NCI-H345 treated with DMSO at 0.1 percent for 48 hours (cell line): ENCODE results near the gene NAT8L.
A peak's percentile ranks its signal among the peaks of the same experiment; 100 is the strongest.
"Not testable (repeated sequence)": the region's sequence is repeated elsewhere in the genome, so short reads cannot be mapped to it uniquely, and the experiment has no call there.

ENCODE experiments used
- DNase-seq: peaks from one replicate; lab custom pipeline; 2025; ENCODE audit not compliant: unreplicated experiment; lab: John Stamatoyannopoulos, UW

NAT8L gene, protein sequence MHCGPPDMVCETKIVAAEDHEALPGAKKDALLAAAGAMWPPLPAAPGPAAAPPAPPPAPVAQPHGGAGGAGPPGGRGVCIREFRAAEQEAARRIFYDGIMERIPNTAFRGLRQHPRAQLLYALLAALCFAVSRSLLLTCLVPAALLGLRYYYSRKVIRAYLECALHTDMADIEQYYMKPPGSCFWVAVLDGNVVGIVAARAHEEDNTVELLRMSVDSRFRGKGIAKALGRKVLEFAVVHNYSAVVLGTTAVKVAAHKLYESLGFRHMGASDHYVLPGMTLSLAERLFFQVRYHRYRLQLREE

DNA sequence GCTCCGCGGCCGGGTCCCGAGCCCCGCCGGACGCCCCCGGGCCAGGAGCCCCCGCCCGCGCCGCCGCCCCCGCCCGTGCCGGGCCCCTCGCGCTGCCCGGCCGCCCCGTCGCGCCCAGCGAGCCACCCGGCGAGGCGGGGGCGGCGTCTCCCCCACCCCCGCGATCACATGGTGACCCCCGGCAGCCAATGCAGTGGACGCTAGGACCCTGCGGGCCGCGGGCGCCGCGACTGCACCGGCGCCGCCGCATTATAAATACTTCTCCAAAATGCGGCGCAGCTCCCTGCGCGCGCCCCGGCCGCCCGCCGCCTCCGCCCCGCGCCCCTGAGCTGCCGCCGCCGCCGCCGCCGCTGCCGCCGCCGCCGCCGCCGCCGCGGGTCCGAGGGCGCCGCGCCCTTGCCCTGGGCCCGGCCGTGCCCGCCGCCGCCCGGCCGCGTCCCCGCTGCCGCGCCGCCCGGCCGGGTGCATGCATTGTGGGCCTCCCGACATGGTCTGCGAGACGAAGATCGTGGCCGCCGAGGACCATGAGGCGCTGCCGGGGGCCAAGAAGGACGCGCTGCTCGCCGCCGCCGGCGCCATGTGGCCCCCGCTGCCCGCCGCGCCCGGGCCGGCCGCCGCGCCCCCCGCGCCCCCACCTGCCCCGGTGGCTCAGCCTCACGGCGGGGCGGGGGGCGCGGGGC, at the start of gene NAT8L:
TSS of gene NAT8L (plus strand) at position 282 of the 680 bp plus-strand sequence. CDS start at position 467, 185 bp downstream.
- peak; percentile 7 for DNase-seq

DNA sequence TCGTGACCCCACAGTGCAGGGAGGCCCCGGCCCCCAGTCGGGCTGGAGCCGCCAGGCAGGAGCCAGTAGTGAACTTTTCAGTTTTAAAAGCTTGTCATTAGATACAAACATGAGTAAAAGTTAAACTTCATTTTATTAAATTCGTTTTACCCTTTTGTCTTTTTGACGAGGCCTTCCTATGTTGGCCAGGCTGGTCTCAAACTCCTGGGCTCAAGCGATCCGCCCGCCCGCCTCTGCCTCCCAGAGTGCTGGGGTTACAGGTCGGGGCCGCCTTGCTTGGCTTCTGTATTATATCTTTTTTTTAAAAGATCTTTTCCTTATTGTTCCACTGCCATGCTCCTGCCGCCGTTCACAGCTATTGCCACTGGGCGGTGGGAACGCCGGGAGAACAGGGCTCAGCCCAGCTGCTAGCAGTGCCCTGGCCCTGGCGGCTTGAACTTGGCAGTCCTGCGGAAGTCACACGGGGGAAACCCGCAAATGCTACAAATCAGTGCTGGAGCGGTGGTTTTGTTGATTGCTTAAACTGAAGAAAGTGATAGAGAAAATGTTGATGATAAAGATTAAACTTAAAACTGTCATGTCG, 49.4 kb upstream of the NAT8L start:
- peak; percentile 49 for DNase-seq

DNA sequence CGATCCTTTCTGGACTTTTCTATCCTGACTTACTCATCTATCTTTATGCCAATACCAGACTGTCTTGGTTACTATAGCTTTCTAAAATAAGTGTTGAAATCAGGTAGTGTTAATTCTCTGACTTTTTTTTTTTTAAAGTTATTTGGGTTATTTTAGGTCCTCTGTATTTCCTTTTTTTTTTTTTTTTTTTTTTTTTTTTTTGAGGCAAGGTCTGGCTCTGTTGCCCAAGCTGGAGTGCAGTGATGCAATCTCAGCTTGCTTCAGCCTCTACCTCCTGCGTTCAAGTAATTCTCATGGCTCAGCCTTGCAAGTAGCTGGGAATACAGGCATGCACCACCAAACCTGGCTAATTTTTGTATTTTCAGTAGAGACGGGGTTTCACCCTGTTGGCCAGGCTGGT, 47.5 kb upstream of the NAT8L start:
- no peak for DNase-seq

DNA sequence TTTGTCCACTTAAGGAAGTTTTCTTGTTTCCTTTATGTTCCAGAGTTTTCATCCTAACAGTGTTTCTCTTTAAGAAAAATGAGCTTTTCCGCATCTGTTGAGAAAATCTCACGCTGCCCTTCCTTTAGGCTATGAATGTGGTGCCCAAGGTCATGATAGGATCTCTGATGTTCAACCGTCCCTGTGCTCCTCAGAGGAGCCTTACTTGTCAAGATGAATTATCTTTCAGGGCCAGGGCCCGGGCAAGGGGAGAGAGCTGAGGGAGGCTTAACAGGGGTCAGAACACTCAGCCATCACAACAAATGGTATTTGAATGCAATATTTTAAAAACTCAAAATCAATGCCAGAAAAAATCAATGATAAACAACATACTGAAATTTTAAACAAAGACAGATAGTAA, 44.1 kb upstream of the NAT8L start:
- DNase-seq = no peak

DNA sequence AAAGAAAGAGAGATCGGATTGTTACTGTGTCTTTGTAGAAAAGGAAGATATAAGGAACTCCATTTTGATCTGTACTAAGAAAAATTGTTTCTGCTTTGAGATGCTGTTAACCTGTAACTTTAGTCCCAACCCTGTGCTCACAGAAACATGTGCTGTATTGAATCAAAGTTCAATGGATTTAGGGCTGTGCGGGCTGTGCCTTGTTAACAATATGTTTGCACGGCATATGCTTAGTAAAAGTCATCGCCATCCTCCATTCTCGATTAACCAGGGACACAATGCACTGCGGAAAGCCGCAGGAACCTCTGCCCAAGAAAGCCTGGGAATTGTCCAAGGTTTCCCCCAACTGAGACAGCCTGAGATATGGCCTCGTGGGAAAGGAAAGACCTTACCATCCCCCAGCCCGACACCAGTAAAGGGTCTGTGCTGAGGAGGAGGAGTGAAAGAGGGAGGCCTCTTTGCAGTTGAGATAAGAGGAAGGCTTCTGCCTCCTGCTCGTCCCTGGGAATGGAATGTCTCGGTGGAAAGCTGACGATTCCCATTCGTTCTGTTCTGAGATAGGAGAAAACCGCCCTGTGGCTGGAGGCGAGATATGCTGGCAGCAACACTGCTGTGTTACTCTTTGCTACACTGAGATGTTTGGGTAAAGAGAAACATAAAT, 37.6 kb upstream of the NAT8L start:
- not testable (repeated sequence) for DNase-seq

DNA sequence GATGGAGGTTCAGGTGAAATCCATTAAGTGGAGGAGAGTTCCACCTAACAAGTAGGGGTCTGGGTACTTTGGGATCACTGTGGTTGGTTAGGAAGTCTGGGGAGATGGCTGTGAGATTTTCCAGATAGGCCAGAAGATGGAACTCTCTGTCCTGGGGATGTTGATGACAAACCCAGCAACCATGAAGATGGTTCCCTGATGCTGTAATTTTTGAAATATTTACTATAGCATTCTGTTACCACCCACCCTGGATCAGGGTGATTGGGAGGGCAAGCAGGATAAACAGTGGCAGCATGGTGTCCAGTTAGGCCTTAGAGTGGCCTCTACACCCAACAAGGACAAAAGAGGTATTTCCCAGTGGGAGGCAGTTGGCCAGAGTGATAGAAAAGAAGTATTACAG, 34.4 kb upstream of the NAT8L start:
- no peak for DNase-seq

DNA sequence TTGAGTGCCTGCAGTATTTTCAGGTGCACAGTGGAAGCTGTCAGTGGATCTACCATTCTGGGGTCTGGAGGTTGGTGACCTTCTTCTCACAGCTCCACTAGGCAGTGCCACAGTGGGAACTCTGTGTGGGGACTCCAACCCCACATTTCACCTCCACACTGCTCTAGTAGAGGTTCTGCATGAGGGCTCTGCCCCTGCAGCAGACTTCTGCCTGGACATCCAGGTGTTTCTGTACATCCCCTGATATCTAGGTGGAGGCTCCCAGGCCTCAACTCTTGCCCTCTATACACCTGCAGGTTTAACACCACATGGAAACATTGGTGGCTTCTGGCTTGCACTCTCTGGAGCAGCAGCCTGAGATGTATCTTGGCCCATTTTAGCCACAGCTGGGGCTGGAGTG, 33.3 kb upstream of the NAT8L start:
- DNase-seq = no peak

DNA sequence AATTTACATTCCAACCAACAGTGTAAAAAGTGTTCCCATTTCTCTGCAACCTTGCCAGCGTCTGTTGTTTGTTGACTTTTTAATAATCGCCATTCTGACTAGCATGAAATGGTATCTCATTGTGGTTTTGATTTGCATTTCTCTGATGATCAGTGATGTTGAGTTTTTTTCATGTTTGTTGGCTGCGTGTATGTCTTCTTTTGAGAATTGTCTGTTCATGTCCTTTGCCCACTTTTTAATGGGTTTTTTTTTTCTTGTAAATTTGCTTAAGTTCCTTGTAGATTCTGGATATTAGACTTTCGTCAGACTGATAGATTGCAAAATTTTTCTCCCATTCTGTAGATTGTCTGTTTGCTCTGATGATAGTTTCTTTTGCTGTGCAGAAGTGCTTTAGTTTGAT, 32.0 kb upstream of the NAT8L start:
- not testable (repeated sequence) for DNase-seq

DNA sequence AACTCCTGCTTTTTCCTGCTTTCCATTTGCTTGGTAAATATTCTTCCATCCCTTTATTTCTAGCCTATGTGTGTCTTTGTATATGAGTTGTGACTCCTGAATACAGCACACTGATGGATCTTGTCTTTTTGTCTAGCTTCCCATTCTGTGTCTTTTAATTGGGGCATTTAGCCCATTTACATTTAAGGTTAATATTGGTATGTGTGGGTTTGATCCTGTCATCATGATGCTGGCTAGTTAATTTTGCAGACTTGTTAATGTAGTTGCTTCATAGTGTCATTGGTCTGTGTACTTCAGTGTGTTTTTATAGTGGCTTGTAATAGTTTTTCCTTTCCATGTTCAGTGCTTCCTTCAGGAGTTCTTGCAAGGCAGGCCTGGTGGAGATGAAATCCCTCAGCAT, 28.0 kb upstream of the NAT8L start:
- not testable (repeated sequence) for DNase-seq

DNA sequence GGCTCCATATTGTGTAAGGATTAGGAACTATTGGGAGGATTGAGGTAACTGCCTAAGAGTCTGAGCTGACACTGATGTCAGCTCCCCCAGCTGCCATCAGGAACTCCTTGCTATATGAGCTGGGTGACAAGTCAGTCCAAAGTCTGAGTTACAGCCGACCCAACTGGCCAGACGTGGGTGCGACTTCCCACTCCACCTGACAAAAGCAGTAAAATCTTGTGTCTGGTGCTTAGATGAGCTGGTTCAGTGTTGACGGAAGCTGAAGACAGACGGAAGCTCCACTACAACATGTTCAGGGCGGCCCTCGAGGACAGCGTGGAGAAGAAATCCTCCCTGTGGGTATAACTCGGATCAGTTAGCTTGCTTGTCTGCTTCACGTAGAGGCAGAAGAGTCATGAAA, 22.8 kb upstream of the NAT8L start:
- DNase-seq = no peak

DNA sequence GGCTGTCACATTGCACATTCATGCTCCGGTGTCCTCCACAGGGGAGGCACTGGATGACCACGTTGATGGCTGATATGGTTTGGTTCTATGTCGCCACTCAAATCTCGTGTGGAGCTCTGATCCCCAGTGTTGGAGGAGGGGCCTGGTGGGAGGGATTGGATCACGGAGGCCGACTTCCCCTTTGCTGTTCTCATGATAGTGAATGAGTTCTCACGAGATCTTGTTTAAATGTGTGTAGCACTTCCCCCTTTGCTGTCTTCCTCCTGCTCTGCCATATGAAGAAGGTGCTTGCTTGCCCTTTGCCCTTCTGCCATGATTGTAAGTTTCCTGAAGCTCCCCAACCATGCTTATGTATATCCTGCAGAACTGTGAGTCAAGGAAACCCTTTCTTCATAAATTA, 22.3 kb upstream of the NAT8L start:
- DNase-seq = no peak

DNA sequence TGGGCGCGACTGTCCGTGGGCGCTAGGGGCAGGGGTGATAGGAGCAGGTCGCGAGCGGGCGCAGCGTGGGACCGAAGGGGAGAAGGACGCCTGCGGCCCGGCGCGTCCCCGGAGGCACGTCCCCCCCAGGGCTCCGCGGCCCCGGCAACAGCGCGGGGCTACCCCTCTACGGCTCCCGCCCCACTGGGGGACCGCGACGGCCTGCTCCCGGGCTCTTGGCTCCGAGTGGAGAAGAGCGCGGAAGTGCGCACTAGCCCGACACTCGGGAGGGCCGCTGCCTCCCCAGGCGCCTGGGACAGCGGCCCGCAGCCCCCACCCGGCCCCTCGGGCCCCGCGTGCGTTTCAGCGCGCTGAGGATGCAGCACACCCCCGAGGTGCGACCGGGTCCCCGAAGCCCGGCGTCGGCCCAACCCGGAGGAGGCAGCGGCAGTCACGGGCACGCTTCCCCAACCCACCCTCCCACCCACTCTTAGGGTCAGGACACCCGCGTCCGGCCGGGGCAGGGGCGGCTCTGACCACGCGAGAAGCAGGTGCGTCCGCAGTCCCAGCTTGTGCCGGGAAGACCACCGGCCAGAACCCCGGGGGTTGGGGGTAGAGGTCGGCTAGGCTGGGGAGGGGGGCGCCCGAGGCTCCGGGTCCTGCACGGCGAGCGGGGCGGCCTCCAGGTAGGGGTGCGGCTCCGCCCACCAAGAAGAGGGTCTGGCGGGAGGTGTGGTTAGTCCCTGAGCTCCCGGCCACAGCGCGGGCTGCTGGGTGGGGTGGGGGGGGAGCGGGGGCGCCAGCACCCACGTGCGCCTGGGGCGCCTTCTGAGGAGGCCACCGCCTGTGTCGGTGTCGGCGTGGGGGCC, 18.5 kb upstream of the NAT8L start:
- DNase-seq = no peak

DNA sequence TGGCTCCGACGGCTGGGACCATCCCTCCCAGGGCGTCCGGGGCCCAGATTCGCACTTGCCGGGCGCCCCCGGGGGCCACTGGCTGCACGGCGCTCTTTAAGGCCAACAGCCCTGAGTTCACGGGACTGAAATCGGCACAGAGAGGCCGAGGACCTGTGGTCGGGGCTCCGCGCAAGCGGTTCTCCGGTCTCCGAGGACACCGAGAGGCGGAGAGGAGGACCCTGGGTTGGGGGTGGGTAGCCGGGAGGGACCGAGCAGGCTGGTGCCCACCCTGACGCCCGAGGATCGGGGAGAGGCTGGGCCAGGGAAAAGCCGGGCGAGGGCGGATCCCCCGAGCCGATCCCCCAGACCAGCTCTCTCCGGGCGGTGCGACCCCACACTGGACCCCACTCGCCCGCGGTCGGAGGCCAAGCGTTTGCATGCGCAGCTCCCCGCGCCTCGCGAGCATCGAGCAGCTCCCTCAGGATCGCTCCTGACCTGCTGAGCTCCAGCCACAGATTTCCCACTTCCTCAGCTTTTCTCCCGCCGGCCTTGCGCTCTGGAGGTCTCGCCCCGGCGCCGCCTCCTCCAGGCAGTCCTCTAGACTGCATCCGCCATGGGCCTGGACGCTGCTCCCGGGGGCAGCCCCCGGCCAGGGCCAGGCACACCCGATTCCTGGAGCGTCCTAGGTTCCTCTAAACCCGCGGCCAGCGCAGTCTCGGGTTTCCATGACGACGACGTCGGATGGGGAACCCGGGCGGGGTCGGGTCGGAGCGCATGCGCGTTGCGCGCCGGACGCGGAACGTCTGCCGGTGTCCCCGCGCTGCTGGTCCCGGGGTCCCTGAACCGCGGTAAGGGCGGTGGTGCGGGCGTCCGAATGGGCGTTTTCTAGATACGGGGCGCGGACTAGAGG, 17.6 kb upstream of the NAT8L start:
- DNase-seq = no peak

DNA sequence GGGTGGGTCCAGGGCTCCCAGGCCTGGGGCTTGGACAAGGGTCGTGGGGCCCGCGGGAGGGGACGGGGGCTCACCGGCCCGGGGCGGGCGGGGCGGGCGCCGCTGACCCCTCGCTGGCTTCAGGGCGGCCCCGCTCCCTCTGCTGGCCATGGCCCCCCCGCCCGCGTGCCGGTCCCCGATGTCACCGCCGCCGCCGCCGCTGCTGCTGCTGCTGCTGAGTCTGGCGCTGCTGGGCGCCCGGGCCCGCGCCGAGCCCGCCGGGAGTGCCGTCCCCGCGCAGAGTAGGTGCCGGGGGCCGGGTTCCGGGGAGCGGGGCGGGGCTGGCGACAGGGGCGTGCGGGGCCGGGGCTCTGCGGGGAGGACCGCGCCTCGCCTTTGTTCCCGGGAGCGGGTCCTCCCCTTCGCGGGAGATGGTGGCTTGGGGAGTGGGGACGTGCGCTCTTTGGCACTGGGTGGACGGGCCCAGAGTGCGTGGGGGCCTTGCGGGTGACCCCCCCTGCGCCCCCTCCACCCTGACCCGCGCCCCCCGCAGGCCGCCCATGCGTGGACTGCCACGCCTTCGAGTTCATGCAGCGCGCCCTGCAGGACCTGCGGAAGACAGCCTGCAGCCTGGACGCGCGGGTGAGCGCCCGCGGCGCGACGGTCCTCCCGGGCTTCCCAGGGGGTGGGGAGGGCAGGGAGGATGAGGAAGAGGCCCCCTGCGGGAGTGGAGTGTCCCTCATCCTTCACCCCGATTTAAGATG, 16.8 kb upstream of the NAT8L start:
- no peak for DNase-seq

DNA sequence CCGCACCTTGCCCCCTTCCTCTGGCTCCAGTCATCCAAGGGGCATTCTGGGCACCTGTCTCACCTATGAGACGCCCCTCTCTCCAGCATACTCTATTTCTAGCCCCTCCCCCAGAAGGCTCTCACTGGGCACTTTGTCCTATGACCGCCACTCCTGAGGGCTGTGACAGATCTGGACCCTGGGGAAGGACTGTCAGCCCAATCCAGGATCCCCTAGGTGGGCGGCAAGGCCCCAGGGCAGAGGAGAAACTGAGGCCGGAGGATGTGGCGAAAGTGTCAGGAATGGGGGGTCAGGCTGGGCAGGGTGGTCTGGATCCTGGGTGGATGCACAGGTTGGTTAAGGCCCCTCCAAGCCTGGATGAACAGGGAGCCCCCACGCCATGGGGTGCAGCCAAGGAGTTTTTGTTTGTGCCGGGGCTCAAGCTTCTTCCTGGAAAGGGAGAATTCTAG, 16.2 kb upstream of the NAT8L start:
- DNase-seq = no peak

DNA sequence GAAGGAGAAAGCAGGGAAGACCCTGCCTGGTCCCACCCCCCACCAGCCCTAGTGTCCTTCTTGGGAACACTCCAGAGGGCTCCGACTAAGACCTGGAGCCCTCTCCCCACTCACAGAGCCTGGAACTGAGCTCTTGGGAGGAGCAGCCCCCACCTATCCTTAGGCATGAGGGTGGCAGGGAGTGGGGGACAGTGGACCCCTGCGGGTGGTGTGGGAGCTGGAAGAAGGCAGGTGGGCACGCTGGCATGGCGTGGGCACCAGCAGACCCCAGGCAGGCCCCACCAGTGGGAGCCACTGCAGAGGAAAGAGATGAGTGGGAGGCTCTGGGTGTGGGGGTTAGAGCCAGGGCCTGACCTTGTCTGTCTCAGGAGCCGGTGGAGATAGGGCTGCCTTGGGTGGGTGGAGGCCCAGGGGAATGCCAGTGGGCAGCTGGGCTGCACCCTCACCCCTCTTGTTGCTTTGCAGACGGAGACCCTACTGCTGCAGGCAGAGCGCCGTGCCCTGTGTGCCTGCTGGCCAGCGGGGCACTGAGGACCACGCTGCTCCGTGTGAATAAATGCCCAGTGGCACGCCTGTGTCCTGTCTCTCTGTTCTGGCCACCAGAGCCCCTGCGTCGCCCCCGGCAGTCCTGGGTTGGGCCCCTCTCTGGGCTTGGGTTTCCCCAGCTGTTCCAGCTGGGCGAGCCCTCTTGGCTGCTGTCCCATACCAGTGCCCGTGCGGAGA, 15.6 kb upstream of the NAT8L start:
- no peak for DNase-seq

DNA sequence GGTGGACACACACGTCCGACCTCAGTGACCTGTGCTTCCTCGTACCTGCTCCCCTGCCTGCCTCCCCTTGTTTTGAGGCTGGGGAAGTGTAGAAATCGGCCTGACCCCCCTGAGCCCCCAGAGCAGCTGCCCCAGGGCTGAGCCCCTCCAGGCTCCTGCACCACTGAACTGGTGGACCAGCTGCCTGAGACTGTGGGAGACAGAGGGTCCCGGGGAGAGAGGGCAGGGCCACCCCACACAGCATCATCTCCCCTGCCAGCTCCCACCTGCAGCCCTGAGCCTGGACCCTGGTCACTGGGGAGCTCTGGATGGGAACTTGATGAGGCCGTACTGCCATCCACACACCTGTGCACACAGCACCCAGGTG, 15.0 kb upstream of the NAT8L start:
- DNase-seq = no peak
